Neural cell (in vitro differentiated cells): ENCODE measurements around the gene GMPPA. TPM values are rescaled to one million over a fixed set of nuclear protein-coding genes. Genes with fewer than 3 reads are reported as not detected.

Experiments
- H2AFZ ChIP-seq: fragments of 200-600, 300-800 bp; sonication (generic), shearing (Covaris generic); 2 replicates; pipeline ENCODE4 v1.6.0; 2014; ENCODE audit warnings: low read depth, mild to moderate bottlenecking, antibody characterized with exemption, low read length, moderate library complexity
- H3F3A ChIP-seq: fragments of 200-600 bp; shearing (Covaris generic); 2 replicates; pipeline ENCODE4 v1.6.1; 2016; ENCODE audit warnings: mild to moderate bottlenecking, moderate library complexity, mixed read lengths, antibody characterized with exemption, low read length; ENCODE audit not compliant: insufficient read depth, poor library complexity, severe bottlenecking
- H3K27ac ChIP-seq: fragments of 200-600, 300-800 bp; sonication (generic), shearing (Covaris generic); 2 replicates; pipeline ENCODE4 v1.5.1; 2014; ENCODE audit warnings: mild to moderate bottlenecking, low read length, moderate library complexity
- H3K27me3 ChIP-seq: fragments of 300-800, 200-600 bp; sonication (generic), shearing (Covaris generic); 2 replicates; pipeline ENCODE4 v1.6.0; 2014; ENCODE audit warnings: mild to moderate bottlenecking, low read depth, low read length, moderate library complexity; ENCODE audit not compliant: insufficient read depth
- H3K36me3 ChIP-seq: fragments of 300-800, 200-600 bp; sonication (generic), shearing (Covaris generic); 2 replicates; pipeline ENCODE4 v1.5.1; 2014; ENCODE audit warnings: mild to moderate bottlenecking, antibody characterized with exemption, low read length, moderate library complexity; ENCODE audit not compliant: insufficient read depth
- H3K4me2 ChIP-seq: fragments of 300-800, 200-600 bp; sonication (generic), shearing (Covaris generic); 2 replicates; pipeline ENCODE4 v1.6.0; 2014; ENCODE audit warnings: mild to moderate bottlenecking, low read length
- H3K4me3 ChIP-seq: fragments of 300-800, 200-600 bp; sonication (generic), shearing (Covaris generic); 2 replicates; pipeline ENCODE4 v1.5.1; 2014; ENCODE audit warnings: mild to moderate bottlenecking, low read length, moderate library complexity
- H3K79me2 ChIP-seq: fragments of 200-600 bp; shearing (Covaris generic); replicated peaks from 2 replicates; pipeline ENCODE4 v1.6.0; 2014; ENCODE audit warnings: mild to moderate bottlenecking, low read length, moderate library complexity; ENCODE audit not compliant: insufficient read depth
- H3K9ac ChIP-seq: fragments of 300-800, 200-600 bp; sonication (generic), shearing (Covaris generic); 2 replicates; pipeline ENCODE4 v1.6.1; 2016; ENCODE audit warnings: mild to moderate bottlenecking, low read length, mixed read lengths
- H3K9me2 ChIP-seq: fragments of 200-600 bp; shearing (Covaris generic); 2 replicates; pipeline ENCODE4 v1.6.1; 2016; ENCODE audit warnings: mild to moderate bottlenecking, low read length, mixed read lengths; ENCODE audit not compliant: insufficient read depth
- H3K9me3 ChIP-seq: fragments of 200-600, 300-800 bp; sonication (generic), shearing (Covaris generic); 2 replicates; pipeline ENCODE4 v1.6.1; 2016; ENCODE audit warnings: mild to moderate bottlenecking, mixed run types, low read length, moderate library complexity, mixed read lengths
- H4K20me1 ChIP-seq: fragments of 200-600 bp; shearing (Covaris generic); 2 replicates; pipeline ENCODE4 v1.6.1; 2016; ENCODE audit warnings: mild to moderate bottlenecking, mixed run types; ENCODE audit not compliant: insufficient read depth
- EP300 ChIP-seq: fragments of 450-650 bp; conservative IDR thresholded peaks from 2 replicates; pipeline ENCODE4 v1.6.1; 2014; ENCODE audit warnings: antibody characterized with exemption, mild to moderate bottlenecking, moderate library complexity; ENCODE audit not compliant: poor library complexity, severe bottlenecking
- EZH2 ChIP-seq: fragments of 200-600, 300-800 bp; shearing (Covaris generic), sonication (generic); IDR thresholded peaks from 2 replicates; pipeline ENCODE4 v1.6.1; 2014; ENCODE audit warnings: antibody characterized with exemption, low read length, borderline replicate concordance, mild to moderate bottlenecking; ENCODE audit not compliant: insufficient read depth, poor library complexity, severe bottlenecking
- MXI1 ChIP-seq: fragments of 450-650 bp; conservative IDR thresholded peaks from 2 replicates; pipeline ENCODE4 v1.6.1; 2014; ENCODE audit warnings: antibody characterized with exemption, mild to moderate bottlenecking; ENCODE audit not compliant: poor library complexity, severe bottlenecking
- POLR2AphosphoS5 ChIP-seq: IDR thresholded peaks from 2 replicates; pipeline ENCODE4 v1.6.1; 2012
- RAD21 ChIP-seq: fragments of 450-650 bp; conservative IDR thresholded peaks from 2 replicates; pipeline ENCODE4 v1.6.1; 2014; ENCODE audit warnings: antibody characterized with exemption, mild to moderate bottlenecking, moderate library complexity
- SMC3 ChIP-seq: fragments of 450-650 bp; conservative IDR thresholded peaks from 2 replicates; pipeline ENCODE4 v1.6.1; 2014; ENCODE audit warnings: antibody characterized with exemption, mild to moderate bottlenecking, moderate library complexity; ENCODE audit not compliant: poor library complexity
- TAF1 ChIP-seq: IDR thresholded peaks from 2 replicates; pipeline ENCODE4 v1.6.1; 2012; ENCODE audit warnings: low read depth
- polyA plus RNA-seq: library from polyadenylated mRNA; depleted of rRNA; stranded (reverse); fragments of >200 nt; gene quantifications from 2 replicates; pipeline ENCODE4 v1.2.3, GENCODE V29; 2014
- TF ChIP-seq, protein P1 (sequence below): IDR thresholded peaks from 2 replicates; pipeline ENCODE4 v1.6.1; 2012; ENCODE audit warnings: borderline replicate concordance
- TF ChIP-seq, protein P2 (sequence below): fragments of 450-650 bp; IDR thresholded peaks from 2 replicates; pipeline ENCODE4 v1.5.1; 2014; ENCODE audit warnings: antibody characterized with exemption, mild to moderate bottlenecking, moderate library complexity; ENCODE audit not compliant: poor library complexity, severe bottlenecking

The GMPPA gene
- polyA plus RNA-seq, 1 donor from 2014 or later: 20.4 TPM

DNA sequence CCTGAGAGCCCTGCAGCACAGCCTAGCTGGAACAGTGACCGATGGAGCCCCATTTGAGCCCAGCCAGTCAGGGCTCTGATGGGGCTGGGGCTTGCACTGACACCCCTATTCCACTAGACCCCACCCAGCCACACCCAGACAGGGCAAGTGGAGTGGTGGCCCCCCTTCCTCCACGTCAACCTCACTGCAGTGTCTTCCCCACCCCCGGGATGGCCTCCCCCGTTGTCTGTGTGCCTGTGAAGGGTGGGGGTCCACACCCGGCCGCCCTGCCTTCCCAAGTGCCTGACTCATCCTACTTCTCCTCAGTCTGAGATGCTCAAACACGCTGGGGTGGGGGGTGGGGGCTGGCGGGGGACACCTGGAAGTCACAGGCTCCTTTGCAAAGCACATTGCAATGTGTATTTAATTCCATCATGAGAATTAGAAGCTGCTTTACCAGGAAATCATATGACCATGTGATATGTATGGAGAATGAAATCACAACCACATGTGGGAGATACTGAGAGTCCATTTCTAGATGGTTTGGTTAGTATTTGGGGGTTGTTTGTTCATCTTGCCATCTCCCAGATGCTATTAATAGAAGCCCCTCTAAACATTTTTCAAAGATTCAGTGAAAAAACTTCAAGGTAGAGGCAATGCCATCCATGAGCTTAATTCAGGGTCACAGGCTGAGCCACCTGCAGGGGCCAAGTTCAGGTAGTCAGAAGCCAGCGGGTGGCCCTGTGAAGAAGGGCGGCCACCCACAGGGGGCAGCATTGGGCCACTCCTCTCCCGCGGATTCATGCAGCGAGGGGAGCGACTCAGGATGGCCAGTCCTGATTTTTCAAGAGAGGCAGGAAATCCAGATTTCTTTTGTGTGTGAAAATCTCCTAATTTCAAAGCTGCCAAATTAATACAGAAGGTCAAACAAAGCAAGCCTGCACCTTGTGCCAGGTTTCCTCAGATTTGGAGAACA, 22.7 kb upstream of the GMPPA start:
- no peak overlapping the region for H3K9ac ChIP-seq
- no peak overlapping the region for H3K4me3 ChIP-seq

DNA sequence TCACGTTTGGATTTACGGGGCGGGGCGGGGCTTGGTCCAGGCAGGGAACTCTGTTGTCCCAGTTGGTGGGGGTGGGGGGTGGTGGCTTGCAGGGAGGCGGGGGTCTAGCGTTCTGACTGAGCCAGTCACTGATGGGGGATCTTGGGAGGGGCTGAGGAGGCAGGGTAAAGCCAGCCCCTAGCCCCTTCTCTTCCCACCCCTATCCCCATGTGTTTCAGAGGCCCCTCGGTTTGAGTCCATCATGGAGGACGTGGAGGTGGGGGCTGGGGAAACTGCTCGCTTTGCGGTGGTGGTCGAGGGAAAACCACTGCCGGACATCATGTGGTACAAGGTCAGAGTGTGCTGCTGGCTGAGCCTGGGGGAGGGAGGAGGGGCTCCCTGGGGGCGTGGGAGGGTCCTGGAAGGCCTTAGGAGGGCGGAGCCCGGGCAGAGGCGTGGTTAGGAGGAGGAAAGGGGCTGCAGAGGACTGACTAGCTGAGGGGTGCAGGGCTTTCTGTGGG, 22.0 kb upstream of the GMPPA start:
- Histone ChIP-seq H2AFZ (no peak overlapping the region), H3K27ac (no peak overlapping the region), H3K4me2 (no peak overlapping the region), H3K9me2 (no peaks in the 10 kb centered on the region), H3K27me3 (no peaks in the 10 kb centered on the region), H3F3A (no peaks in the 10 kb centered on the region), H3K4me3 (no peak overlapping the region), H4K20me1 (no peaks in the 10 kb centered on the region), H3K36me3 (no peaks in the 10 kb centered on the region), H3K79me2 (no peaks in the 10 kb centered on the region), H3K9me3 (no peaks in the 10 kb centered on the region), H3K9ac (no peak overlapping the region)
- TF ChIP-seq MXI1: no peak
- TF ChIP-seq, protein P1, sequence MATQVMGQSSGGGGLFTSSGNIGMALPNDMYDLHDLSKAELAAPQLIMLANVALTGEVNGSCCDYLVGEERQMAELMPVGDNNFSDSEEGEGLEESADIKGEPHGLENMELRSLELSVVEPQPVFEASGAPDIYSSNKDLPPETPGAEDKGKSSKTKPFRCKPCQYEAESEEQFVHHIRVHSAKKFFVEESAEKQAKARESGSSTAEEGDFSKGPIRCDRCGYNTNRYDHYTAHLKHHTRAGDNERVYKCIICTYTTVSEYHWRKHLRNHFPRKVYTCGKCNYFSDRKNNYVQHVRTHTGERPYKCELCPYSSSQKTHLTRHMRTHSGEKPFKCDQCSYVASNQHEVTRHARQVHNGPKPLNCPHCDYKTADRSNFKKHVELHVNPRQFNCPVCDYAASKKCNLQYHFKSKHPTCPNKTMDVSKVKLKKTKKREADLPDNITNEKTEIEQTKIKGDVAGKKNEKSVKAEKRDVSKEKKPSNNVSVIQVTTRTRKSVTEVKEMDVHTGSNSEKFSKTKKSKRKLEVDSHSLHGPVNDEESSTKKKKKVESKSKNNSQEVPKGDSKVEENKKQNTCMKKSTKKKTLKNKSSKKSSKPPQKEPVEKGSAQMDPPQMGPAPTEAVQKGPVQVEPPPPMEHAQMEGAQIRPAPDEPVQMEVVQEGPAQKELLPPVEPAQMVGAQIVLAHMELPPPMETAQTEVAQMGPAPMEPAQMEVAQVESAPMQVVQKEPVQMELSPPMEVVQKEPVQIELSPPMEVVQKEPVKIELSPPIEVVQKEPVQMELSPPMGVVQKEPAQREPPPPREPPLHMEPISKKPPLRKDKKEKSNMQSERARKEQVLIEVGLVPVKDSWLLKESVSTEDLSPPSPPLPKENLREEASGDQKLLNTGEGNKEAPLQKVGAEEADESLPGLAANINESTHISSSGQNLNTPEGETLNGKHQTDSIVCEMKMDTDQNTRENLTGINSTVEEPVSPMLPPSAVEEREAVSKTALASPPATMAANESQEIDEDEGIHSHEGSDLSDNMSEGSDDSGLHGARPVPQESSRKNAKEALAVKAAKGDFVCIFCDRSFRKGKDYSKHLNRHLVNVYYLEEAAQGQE: no peak
- TF ChIP-seq, protein P2, sequence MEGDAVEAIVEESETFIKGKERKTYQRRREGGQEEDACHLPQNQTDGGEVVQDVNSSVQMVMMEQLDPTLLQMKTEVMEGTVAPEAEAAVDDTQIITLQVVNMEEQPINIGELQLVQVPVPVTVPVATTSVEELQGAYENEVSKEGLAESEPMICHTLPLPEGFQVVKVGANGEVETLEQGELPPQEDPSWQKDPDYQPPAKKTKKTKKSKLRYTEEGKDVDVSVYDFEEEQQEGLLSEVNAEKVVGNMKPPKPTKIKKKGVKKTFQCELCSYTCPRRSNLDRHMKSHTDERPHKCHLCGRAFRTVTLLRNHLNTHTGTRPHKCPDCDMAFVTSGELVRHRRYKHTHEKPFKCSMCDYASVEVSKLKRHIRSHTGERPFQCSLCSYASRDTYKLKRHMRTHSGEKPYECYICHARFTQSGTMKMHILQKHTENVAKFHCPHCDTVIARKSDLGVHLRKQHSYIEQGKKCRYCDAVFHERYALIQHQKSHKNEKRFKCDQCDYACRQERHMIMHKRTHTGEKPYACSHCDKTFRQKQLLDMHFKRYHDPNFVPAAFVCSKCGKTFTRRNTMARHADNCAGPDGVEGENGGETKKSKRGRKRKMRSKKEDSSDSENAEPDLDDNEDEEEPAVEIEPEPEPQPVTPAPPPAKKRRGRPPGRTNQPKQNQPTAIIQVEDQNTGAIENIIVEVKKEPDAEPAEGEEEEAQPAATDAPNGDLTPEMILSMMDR: no peak
- no peak for TF ChIP-seq EZH2
- no peak for TF ChIP-seq EP300
- no peak for TF ChIP-seq TAF1
- TF ChIP-seq SMC3: no peak
- no peak for TF ChIP-seq POLR2AphosphoS5

More for the DNA sequence above, 22.7 kb upstream of the GMPPA start:
- H3K9me3 ChIP-seq: no peaks in the 10 kb centered on the region
- H4K20me1 ChIP-seq: no peaks in the 10 kb centered on the region
- no peak overlapping the region for H2AFZ ChIP-seq
- no peaks in the 10 kb centered on the region for H3F3A ChIP-seq
- no peaks in the 10 kb centered on the region for H3K79me2 ChIP-seq
- no peak overlapping the region for H3K4me2 ChIP-seq
- TF ChIP-seq POLR2AphosphoS5 (no peak), TAF1 (no peak), EZH2 (no peak), EP300 (no peak), RAD21 (peak; percentile 81), SMC3 (peak; percentile 87), MXI1 (no peak)
- TF ChIP-seq, protein P1: no peak
- TF ChIP-seq, protein P2: peak; percentile 87
- no peaks in the 10 kb centered on the region for H3K27me3 ChIP-seq
- no peaks in the 10 kb centered on the region for H3K9me2 ChIP-seq
- no peaks in the 10 kb centered on the region for H3K36me3 ChIP-seq
- no peak overlapping the region for H3K27ac ChIP-seq
